Adrenal gland (tissue), 12 donors: ENCODE measurements around the gene NPHP3. TPM values are rescaled to one million over a fixed set of nuclear protein-coding genes. Genes with fewer than 3 reads are reported as not detected.

ENCODE experiments used
- DNase-seq, 7 donors: peaks; one replicate each; pipeline ENCODE4 v3.0.0-alpha.2; 2019 to 2020
- H3K27ac ChIP-seq, 5 donors: fragments of 200-600 bp; sonication (generic) in 4 of 5; 1 replicate in 3 of 5; 2 replicates in 2 of 5; pipeline versions ENCODE4 v1.5.1 to v1.8.0; 2016 to 2020; ENCODE audit warnings: mild to moderate bottlenecking in 1 of 5
- H3K27me3 ChIP-seq: fragments of 200-600 bp; 2 replicates; pipeline ENCODE4 v1.8.0; 2021
- H3K36me3 ChIP-seq, 2 donors: fragments of 200-600 bp; replicated peaks in 1 of 2; 1 replicate in 1 of 2; 2 replicates in 1 of 2; pipeline versions ENCODE4 v1.5.1 to v1.8.0; 2018 to 2022
- H3K4me1 ChIP-seq, 2 donors: fragments of 200-600 bp; replicated peaks in 1 of 2; 1 replicate in 1 of 2; 2 replicates in 1 of 2; pipeline versions ENCODE4 v1.5.1 to v1.8.0; 2018 to 2021
- H3K4me3 ChIP-seq, 4 donors: fragments of 200-600 bp; sonication (generic) in 3 of 4; one replicate each; pipeline ENCODE4 v1.5.1; 2016 to 2018
- H3K9me3 ChIP-seq, 3 donors: fragments of 200-600 bp; sonication (generic) in 1 of 3; replicated peaks in 1 of 3; 1 replicate in 2 of 3; 2 replicates in 1 of 3; pipeline versions ENCODE4 v1.5.1 to v1.8.0; 2016 to 2021
- POLR2A ChIP-seq, 2 donors: fragments of 450-650 bp; IDR thresholded peaks; one replicate each; pipeline ENCODE4 v1.6.1; 2017; ENCODE audit warnings: antibody characterized with exemption in 2 of 2, mild to moderate bottlenecking in 2 of 2, moderate library complexity in 1 of 2
- WGBS, 4 donors: extraction: QIAGEN DNeasy Blood & Tissue Kit in 2 of 4; methylation state at CpG; one replicate each; pipeline versions ENCODE4 v1.1.5 to v1.1.7; 2013 to 2017; 5-methylcytosine and 5-hydroxymethylcytosine counted together
- intact Hi-C, 2 donors: fragments of 100-400 bp; cut with DNase I; formaldehyde crosslinking; loops; one replicate each; pipeline versions ENCODE4 v1.14.1 to v1.15.0; 2022 to 2023
- polyA plus RNA-seq, 3 donors: library from polyadenylated mRNA; stranded (reverse); fragments of 200-250 nt in 2 of 3; fragments of 350-450 nt in 1 of 3; fragmentation: Illumina TruSeq in 1 of 3; extraction: RNeasy Lipid Tissue Mini Kit (QIAGEN cat#74804) in 1 of 3; gene quantifications; one replicate each; pipeline ENCODE4 v1.2.3, GENCODE V29; 2013 to 2014
- total RNA-seq, 9 donors: library from RNA; depleted of rRNA in 4 of 9; stranded (reverse); fragments of >200 nt in 4 of 9; fragments of 120-200 nt in 1 of 9; fragmentation: NEBNext Ultra II Directional in 1 of 9; extraction: Animal tissue kit (Norgen Biotek cat#: 25700) in 1 of 9; gene quantifications; one replicate each; pipeline versions ENCODE4 v1.1.0 to v1.2.4, GENCODE V29; 2013 to 2023
- TF ChIP-seq, protein P1 (sequence below), 6 experiments: fragments of 450-650 bp in 4 of 6; fragments of 200-600 bp in 2 of 6; sonication (generic) in 1 of 6; IDR thresholded peaks; 1 replicate in 5 of 6; 2 replicates in 1 of 6; pipeline versions ENCODE4 v1.5.1 to v1.8.0; 2016 to 2021; ENCODE audit warnings: antibody characterized with exemption in 6 of 6, mild to moderate bottlenecking in 2 of 6, moderate library complexity in 1 of 6
- donor health status: healthy with polysubstance abuse.
- donor health status: Bipolar disorder and iron deficiency.
- donor health status: DM: yes; HTN: yes; CAD: no.
- donor health status: DM: no; HTN: no; CAD: no.
- donor health status: DM: no; HTN: no; CAD: no.
- donor health status: DM: yes; HTN: yes; CAD: no.

The NPHP3 gene
- total and polyA plus RNA-seq, 12 donors: 10.3 to 78.0 (median 28.1) TPM

DNA sequence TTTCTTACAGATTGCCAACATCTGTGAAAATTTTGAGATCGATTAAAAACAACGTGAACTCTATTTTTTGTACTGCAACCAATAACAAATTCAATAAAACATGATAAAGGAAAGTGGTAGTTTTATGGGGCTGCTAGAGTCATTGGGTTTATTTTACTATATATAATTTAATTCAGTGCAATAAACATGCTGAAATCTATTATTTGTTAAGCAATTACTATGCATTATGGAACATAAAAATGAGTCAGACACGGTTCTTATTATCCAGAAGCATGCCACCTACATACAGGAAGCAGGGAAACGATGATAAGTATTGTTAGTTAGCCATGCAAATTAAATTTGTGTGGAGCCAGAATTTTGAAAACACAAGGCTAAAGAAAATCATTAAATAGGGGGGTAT is 27.2 kb downstream of the NPHP3 start:
- peaks cover 5 to 8% of the 10 kb centered on the region in 2 donors for H3K4me1 ChIP-seq
- H3K4me3 ChIP-seq: no peak overlapping the region
- TF ChIP-seq POLR2A (IDR thresholded peaks at IDR 0.05): no peak
- TF ChIP-seq, protein P1, sequence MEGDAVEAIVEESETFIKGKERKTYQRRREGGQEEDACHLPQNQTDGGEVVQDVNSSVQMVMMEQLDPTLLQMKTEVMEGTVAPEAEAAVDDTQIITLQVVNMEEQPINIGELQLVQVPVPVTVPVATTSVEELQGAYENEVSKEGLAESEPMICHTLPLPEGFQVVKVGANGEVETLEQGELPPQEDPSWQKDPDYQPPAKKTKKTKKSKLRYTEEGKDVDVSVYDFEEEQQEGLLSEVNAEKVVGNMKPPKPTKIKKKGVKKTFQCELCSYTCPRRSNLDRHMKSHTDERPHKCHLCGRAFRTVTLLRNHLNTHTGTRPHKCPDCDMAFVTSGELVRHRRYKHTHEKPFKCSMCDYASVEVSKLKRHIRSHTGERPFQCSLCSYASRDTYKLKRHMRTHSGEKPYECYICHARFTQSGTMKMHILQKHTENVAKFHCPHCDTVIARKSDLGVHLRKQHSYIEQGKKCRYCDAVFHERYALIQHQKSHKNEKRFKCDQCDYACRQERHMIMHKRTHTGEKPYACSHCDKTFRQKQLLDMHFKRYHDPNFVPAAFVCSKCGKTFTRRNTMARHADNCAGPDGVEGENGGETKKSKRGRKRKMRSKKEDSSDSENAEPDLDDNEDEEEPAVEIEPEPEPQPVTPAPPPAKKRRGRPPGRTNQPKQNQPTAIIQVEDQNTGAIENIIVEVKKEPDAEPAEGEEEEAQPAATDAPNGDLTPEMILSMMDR (IDR thresholded peaks at IDR 0.05): no peak
- H3K36me3 ChIP-seq: peaks cover 0 to 90% of the 10 kb centered on the region in 2 donors
- DNase-seq: no peak
- no peak overlapping the region for H3K27ac ChIP-seq
- peaks cover 0 to 5% (median 0%) of the 10 kb centered on the region in 3 donors for H3K9me3 ChIP-seq
- H3K27me3 ChIP-seq: no peaks in the 10 kb centered on the region
- 73 to 85% (median 82%) methylated on average over 4 of the region's 4 CpGs for WGBS, 4 donors
- intact Hi-C loops: no loop called here

DNA sequence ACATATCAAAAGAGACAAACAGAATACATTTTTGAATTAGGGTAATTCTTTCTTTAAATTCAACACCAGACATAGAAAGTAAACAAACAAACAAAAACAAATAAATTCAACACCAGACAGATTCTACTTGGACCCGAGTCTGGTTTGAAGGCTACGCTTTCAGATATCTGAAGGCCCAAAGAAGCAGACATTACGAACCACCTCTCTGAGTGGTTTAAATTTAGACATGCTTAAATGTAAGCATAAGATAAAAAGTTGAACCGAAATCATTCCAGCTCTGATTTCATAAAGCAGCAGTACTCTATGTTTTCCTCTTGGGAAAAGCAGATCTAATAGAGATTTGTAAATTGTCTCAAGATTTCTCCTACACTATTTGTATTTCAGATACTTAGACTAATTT is 32.2 kb downstream of the NPHP3 start:
- H3K36me3 ChIP-seq: peaks cover 0 to 80% of the 10 kb centered on the region in 2 donors
- no peak overlapping the region for H3K4me3 ChIP-seq
- no peaks in the 10 kb centered on the region for H3K4me1 ChIP-seq
- DNase-seq: no peak
- H3K27me3 ChIP-seq: no peaks in the 10 kb centered on the region
- WGBS, 4 donors: 79 to 96% (median 93%) methylated on average over 4 of the region's 4 CpGs
- peaks cover 0 to 3% (median 0%) of the 10 kb centered on the region in 3 donors for H3K9me3 ChIP-seq
- intact Hi-C loops: no loop called here
- no peak overlapping the region for H3K27ac ChIP-seq
- TF ChIP-seq POLR2A (IDR thresholded peaks at IDR 0.05): no peak
- TF ChIP-seq, protein P1 (IDR thresholded peaks at IDR 0.05): no peak

DNA sequence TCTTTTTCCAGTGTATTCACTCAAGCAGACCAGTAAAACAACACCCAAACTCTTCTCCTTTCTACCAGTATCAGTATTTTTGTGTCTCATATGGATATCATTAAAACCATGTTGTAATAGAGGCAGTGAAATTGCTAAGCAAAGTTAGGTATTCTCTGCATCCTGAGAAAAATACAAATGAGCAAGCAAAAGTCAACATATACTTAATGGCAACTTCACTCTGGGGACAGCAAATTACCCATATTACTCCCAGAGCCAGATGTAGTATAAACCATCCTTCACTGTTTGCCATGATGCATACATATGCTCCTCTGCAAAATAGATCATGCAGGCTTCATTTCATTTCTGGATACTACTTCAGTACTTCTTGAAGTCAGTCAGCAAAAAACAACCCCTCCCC is 40.0 kb downstream of the NPHP3 start:
- Histone ChIP-seq H3K4me3 (no peak overlapping the region), H3K36me3 (peaks cover 0 to 60% of the 10 kb centered on the region in 2 donors), H3K27ac (no peak overlapping the region), H3K4me1 (no peaks in the 10 kb centered on the region), H3K9me3 (no peaks in the 10 kb centered on the region), H3K27me3 (no peaks in the 10 kb centered on the region)
- DNase-seq: no peak
- intact Hi-C loops: no loop called here
- no peak for TF ChIP-seq POLR2A (IDR thresholded peaks at IDR 0.05)
- TF ChIP-seq, protein P1 (IDR thresholded peaks at IDR 0.05): no peak

DNA sequence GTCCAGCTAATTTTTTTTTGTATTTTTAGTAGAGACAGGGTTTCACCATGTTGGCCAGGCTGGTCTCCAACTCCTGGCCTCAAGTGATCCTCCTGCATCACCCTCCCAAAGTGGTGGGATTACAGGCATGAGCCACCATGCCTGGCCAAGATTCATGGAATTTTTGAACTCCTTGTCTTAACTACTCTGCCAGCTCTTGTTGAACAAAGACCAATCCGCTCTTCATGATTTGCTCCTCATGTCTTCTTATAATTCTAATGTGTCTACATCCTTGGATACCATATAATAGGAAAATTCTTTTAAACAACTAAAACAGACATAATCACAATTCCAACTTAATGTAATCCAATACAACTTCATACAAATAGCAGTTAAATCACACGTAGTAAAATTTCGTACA is 40.8 kb downstream of the NPHP3 start:
- H3K9me3 ChIP-seq: no peaks in the 10 kb centered on the region
- TF ChIP-seq, protein P1 (IDR thresholded peaks at IDR 0.05): no peak
- no peak for TF ChIP-seq POLR2A (IDR thresholded peaks at IDR 0.05)
- H3K27ac ChIP-seq: no peak overlapping the region
- H3K4me3 ChIP-seq: no peak overlapping the region
- DNase-seq: no peak
- intact Hi-C loops: no loop called here
- peaks cover 0 to 67% of the 10 kb centered on the region in 2 donors for H3K36me3 ChIP-seq
- 94 to 98% (median 96%) methylated on average over 3 of the region's 3 CpGs for WGBS, 4 donors
- H3K27me3 ChIP-seq: no peaks in the 10 kb centered on the region
- H3K4me1 ChIP-seq: no peaks in the 10 kb centered on the region
